SK-N-MC (cell line): ENCODE data around the gene SLC16A3.

Experiments used
- EZH2 ChIP-seq: fragments of 200-600 bp; sonication (generic); IDR thresholded peaks from one replicate; pipeline ENCODE4 v1.6.1; 2017; ENCODE audit warnings: antibody characterized with exemption
- FOXP2 ChIP-seq: optimal IDR thresholded peaks from 2 replicates; pipeline ENCODE3; 2011; ENCODE audit warnings: mild to moderate bottlenecking, moderate library complexity; ENCODE audit not compliant: insufficient read depth; ENCODE audit errors: extremely low read length, control extremely low read depth
- POLR2AphosphoS5 ChIP-seq: IDR thresholded peaks from 2 replicates; pipeline ENCODE4 v1.6.1; 2012; ENCODE audit warnings: mild to moderate bottlenecking, low read depth, low read length, borderline replicate concordance

GRCh38 chr17:82223517-82223916, 5.3 kb upstream of the SLC16A3 start:
- TF ChIP-seq EZH2 (no peak), POLR2AphosphoS5 (no peak), FOXP2 (no peak)
